GM21423 (cell line): ENCODE measurements around the gene ZNF197.
"Not testable (repeated sequence)": the region's sequence is repeated elsewhere in the genome, so short reads cannot be mapped to it uniquely, and the experiment has no call there.

Experiments used
- ATAC-seq: cut with Tn5 transposase; IDR thresholded peaks from one replicate; pipeline ENCODE4 v1.9.1; 2021; ENCODE audit warnings: mild to moderate bottlenecking, moderate library complexity; ENCODE audit not compliant: unreplicated experiment

The ZNF197 gene

GRCh38 chr3:44624749-44625480 lies at the start of gene ZNF197:
ZNF197 (plus strand) TSS chr3:44625036; CDS start chr3:44629155, 4,119 bp downstream.
- peak; percentile 94 for ATAC-seq

- no peak for ATAC-seq
Observed at GRCh38 chr3:44576613-44577012, 48.2 kb upstream of the ZNF197 start.

DNA sequence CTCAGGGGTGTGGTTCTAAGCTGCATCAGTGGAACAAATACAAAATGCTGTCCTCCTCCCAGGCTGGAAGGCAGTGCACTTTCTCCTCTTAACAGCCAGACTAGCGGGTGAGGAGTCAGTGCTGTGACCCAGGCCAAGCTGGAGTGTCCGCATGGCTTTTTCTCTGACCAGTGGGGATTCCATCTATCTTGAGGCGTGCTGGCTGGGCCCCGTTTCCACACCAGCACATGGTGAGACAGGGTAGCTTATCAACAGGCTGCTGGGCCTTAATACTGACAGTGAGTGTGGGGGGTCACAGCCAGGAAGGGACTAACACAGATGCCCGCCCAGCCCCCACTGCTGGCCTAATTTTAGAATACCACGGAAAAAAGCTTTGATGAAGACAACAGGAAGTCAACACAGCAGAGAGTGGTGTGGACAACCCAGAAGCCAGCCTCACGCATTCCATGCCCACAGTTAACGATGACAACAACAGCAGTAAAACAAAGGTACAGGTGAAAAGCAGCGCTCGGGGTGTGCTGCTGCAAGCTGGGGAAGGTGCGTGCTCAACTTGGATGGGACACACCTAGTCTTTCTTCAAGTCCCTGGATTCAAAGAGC lies 47.4 kb upstream of the ZNF197 start:
- not testable (repeated sequence) for ATAC-seq

- ATAC-seq: not testable (repeated sequence)
Observed at GRCh38 chr3:44578316-44578715, 46.5 kb upstream of the ZNF197 start.

DNA sequence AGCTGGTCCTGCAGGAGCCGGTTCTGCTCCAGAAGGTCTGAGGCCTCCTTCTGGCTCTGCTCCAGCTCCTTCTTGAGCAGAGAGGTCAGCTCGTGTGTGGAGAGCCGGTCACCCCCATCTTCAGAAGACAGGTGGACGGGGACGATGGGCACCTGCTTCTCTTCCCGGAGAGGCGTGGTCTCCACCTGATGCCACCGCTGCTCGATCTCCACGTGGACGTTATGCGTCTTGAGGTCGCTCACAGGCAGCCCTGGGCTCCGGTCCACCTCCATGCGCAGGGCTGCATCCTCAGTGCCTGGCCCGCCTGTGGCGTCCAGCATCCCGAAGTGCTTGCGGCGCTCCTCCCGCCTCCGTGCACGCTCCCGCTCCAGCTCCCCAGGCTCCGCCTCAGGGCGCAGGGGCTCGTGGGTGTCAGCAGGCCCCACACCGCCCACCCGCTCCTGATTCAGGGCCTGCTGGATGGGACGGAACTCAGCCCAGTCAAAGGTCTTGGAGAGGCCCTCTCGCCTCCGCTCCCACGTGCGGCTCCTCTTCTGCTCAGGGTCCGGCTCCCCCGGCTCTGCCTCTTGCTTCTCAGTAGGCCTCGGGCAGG lies 45.8 kb upstream of the ZNF197 start:
- ATAC-seq: not testable (repeated sequence)

GRCh38 chr3:44579749-44580148 lies 45.1 kb upstream of the ZNF197 start:
- ATAC-seq: not testable (repeated sequence)

GRCh38 chr3:44580971-44581370 lies 43.9 kb upstream of the ZNF197 start:
- not testable (repeated sequence) for ATAC-seq

- ATAC-seq: peak; percentile 91
Observed at GRCh38 chr3:44584646-44585501, 40.0 kb upstream of the ZNF197 start, which contains the start of gene ZNF660. ZNF660 (plus strand) TSS chr3:44584964; CDS start chr3:44594194, 9,230 bp downstream.

GRCh38 chr3:44596621-44597020 lies 28.2 kb upstream of the ZNF197 start:
- no peak for ATAC-seq

DNA sequence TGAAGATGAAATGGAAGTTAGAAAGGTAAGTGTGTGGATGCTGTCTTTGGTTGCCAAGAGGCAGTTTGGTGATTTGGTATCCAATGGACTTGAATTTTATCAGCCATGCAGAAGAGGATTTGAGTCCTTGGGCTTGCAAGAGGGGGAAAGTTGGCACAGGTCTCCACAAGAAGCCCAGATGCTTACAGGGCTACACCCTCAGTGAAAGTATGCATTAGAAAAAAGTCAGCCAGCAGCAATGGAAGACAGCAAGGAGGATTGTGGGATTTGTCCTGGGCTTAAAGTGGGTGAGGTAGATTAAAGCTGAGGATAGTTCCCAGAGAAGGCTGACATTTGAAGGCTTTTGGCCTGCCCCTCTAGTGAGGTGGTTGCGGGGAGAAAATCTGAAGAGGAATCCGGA lies 23.1 kb upstream of the ZNF197 start:
- no peak for ATAC-seq

- ATAC-seq: no peak
Observed at GRCh38 chr3:44612678-44613077, 12.2 kb upstream of the ZNF197 start.

GRCh38 chr3:44628716-44629115 lies 3.9 kb downstream of the ZNF197 start:
- no peak for ATAC-seq

DNA sequence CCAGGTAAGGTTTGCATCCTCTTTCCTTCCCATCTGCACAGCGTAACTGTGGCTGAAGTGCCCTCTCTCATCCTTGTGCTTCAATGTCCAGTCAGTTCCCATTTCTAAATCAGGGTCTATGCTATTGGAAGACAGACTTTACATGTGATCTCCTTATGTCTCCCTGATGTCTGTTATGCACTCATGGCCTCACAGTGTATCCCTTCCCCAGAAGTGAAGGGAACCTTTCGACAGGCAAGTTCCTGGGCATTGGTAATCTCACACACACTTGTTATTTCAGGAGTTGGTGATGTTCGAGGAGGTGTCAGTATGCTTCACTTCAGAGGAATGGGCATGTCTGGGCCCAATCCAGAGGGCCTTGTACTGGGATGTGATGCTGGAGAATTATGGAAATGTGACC lies 7.4 kb downstream of the ZNF197 start:
- ATAC-seq: no peak

DNA sequence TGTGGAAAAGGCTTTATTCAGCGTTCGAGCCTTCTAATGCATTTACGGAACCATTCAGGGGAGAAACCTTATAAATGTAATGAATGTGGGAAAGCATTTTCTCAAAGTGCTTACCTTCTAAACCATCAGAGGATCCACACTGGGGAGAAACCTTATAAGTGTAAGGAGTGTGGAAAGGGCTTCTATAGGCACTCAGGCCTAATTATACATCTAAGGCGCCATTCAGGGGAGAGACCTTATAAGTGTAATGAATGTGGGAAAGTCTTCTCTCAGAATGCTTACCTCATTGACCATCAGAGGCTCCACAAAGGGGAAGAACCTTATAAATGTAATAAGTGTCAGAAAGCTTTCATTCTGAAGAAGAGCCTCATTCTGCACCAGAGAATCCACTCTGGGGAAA lies 17.5 kb downstream of the ZNF197 start:
- no peak for ATAC-seq

- no peak for ATAC-seq
Observed at GRCh38 chr3:44643024-44643423, 18.2 kb downstream of the ZNF197 start.

GRCh38 chr3:44647771-44648170 lies 22.9 kb downstream of the ZNF197 start:
- ATAC-seq: no peak

GRCh38 chr3:44648564-44649229 lies 23.9 kb downstream of the ZNF197 start, which contains the start of gene ZNF35:
ZNF35 (plus strand) TSS chr3:44648732; CDS start chr3:44651068, 2,336 bp downstream.
- ATAC-seq: peak; percentile 97

- no peak for ATAC-seq
Observed at GRCh38 chr3:44649709-44650108, 24.9 kb downstream of the ZNF197 start.

DNA sequence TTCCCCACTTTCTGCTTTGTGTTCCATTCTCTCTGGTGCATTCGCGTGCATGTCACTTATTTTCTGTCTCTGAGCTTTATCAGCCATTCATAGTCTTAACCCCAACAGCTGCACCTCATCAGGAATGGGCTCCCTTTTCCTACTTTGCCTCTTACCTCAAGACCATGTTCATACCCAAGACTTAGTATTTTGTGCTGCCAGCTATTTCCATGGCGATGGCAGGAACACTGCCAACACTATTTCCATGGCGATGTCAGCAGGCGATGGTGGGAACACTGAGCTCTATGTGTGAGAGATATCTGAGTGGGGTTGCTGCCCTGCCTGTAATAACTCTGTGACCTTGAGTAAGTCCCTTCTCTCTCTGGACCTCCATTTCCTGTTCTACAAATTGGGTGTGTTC lies 29.2 kb downstream of the ZNF197 start:
- no peak for ATAC-seq

DNA sequence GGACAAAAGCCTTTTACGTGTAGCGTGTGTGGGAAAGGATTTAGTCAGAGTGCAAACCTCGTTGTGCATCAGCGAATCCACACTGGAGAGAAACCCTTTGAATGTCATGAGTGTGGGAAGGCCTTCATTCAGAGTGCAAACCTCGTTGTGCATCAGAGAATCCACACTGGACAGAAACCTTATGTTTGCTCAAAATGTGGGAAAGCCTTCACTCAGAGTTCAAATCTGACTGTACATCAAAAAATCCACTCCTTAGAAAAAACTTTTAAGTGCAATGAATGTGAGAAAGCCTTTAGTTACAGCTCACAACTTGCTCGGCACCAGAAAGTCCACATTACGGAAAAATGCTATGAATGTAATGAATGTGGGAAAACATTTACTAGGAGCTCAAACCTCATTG lies 34.2 kb downstream of the ZNF197 start:
- ATAC-seq: no peak
